GM06990 (cell line): Measurements from ENCODE around the gene ZDHHC7.
A peak's percentile ranks its signal among the peaks of the same experiment; 100 is the strongest.

Experiments
- DNase-seq: peaks from one replicate; pipeline ENCODE4 v3.0.0-alpha.2; 2011; ENCODE audit not compliant: insufficient read length; ENCODE audit errors: extremely low read depth
- H3K27me3 ChIP-seq: replicated peaks from 2 replicates; pipeline ENCODE4 v1.6.0; 2011; ENCODE audit warnings: low read length; ENCODE audit not compliant: control insufficient read depth, insufficient read depth
- H3K36me3 ChIP-seq: 2 replicates; pipeline ENCODE4 v1.5.1; 2011; ENCODE audit warnings: low read length; ENCODE audit not compliant: control insufficient read depth, insufficient read depth
- H3K4me3 ChIP-seq: replicated peaks from 2 replicates; pipeline ENCODE4 v1.5.1; 2011; ENCODE audit warnings: low read depth, mild to moderate bottlenecking, control low read depth, low read length
- CTCF ChIP-seq: IDR thresholded peaks from 2 replicates; pipeline ENCODE4 v1.5.1; 2011; ENCODE audit warnings: low read length, control low read depth, mild to moderate bottlenecking, inconsistent platforms; ENCODE audit not compliant: insufficient read depth, poor library complexity, severe bottlenecking

Gene ZDHHC7

GRCh38 chr16:85004587-85005205 lies 6.6 kb downstream of the ZDHHC7 start:
- Histone ChIP-seq H3K4me3 (no peak overlapping the region), H3K36me3 (no peaks in the 10 kb centered on the region), H3K27me3 (no peaks in the 10 kb centered on the region)
- TF ChIP-seq CTCF, result no peak
- no peak for DNase-seq

- TF ChIP-seq CTCF, result no peak
Measured at GRCh38 chr16:85003725-85004586, 7.4 kb downstream of the ZDHHC7 start.

GRCh38 chr16:85003076-85003475 lies 8.3 kb downstream of the ZDHHC7 start:
- no peak for TF ChIP-seq CTCF
- no peaks in the 10 kb centered on the region for H3K27me3 ChIP-seq
- no peak for DNase-seq
- H3K36me3 ChIP-seq, result no peaks in the 10 kb centered on the region; the same call in 1 of the 2 replicates
- H3K4me3 ChIP-seq, result peak overlapping the region; percentile 49

More at GRCh38 chr16:85003725-85004586, 7.4 kb downstream of the ZDHHC7 start:
- Histone ChIP-seq H3K27me3 (no peaks in the 10 kb centered on the region), H3K36me3 (no peaks in the 10 kb centered on the region), H3K4me3 (no peak overlapping the region)
- no peak for DNase-seq

- H3K4me3 ChIP-seq, result peak overlapping the region; percentile 49
Measured at GRCh38 chr16:85002608-85003007, 8.7 kb downstream of the ZDHHC7 start.

GRCh38 chr16:85002099-85002541 lies 9.2 kb downstream of the ZDHHC7 start:
- Histone ChIP-seq H3K4me3 (peak overlapping the region; percentile 49), H3K27me3 (no peaks in the 10 kb centered on the region)
- DNase-seq, result no peak

More at GRCh38 chr16:85002608-85003007, 8.7 kb downstream of the ZDHHC7 start:
- no peak for TF ChIP-seq CTCF
- no peaks in the 10 kb centered on the region; the same call in 1 of the 2 replicates for H3K36me3 ChIP-seq
- H3K27me3 ChIP-seq, result no peaks in the 10 kb centered on the region
- DNase-seq, result no peak

More at GRCh38 chr16:85002099-85002541, 9.2 kb downstream of the ZDHHC7 start:
- no peak for TF ChIP-seq CTCF
- no peaks in the 10 kb centered on the region; the same call in 1 of the 2 replicates for H3K36me3 ChIP-seq
